Measurements from ENCODE around the gene BEX2.

- TF ChIP-seq, protein P1, sequence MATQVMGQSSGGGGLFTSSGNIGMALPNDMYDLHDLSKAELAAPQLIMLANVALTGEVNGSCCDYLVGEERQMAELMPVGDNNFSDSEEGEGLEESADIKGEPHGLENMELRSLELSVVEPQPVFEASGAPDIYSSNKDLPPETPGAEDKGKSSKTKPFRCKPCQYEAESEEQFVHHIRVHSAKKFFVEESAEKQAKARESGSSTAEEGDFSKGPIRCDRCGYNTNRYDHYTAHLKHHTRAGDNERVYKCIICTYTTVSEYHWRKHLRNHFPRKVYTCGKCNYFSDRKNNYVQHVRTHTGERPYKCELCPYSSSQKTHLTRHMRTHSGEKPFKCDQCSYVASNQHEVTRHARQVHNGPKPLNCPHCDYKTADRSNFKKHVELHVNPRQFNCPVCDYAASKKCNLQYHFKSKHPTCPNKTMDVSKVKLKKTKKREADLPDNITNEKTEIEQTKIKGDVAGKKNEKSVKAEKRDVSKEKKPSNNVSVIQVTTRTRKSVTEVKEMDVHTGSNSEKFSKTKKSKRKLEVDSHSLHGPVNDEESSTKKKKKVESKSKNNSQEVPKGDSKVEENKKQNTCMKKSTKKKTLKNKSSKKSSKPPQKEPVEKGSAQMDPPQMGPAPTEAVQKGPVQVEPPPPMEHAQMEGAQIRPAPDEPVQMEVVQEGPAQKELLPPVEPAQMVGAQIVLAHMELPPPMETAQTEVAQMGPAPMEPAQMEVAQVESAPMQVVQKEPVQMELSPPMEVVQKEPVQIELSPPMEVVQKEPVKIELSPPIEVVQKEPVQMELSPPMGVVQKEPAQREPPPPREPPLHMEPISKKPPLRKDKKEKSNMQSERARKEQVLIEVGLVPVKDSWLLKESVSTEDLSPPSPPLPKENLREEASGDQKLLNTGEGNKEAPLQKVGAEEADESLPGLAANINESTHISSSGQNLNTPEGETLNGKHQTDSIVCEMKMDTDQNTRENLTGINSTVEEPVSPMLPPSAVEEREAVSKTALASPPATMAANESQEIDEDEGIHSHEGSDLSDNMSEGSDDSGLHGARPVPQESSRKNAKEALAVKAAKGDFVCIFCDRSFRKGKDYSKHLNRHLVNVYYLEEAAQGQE (IDR thresholded peaks at IDR 0.05; ENCODE audit: insufficient read depth in 1 of 2, low read depth in 2 of 2, low read length in 2 of 2): no peak
- TF ChIP-seq POLR2AphosphoS5 (IDR thresholded peaks at IDR 0.05; ENCODE audit: low read depth, low read length) (no peak), TAF1 (IDR thresholded peaks at IDR 0.05; ENCODE audit: borderline replicate concordance, insufficient read depth, low read length) (no peak), SIN3A (IDR thresholded peaks at IDR 0.05; ENCODE audit: borderline replicate concordance, insufficient read depth, low read length) (no peak), FOXP2 (optimal IDR thresholded peaks at IDR 0.05; ENCODE audit: borderline replicate concordance, extremely low read depth, extremely low read length, insufficient read depth) (no peak)
Observed at GRCh38 chrX:103311399-103311780, 600 bp upstream of the BEX2 start.
